ENCODE results near the gene POLE2. TPM values are rescaled to one million over a fixed set of nuclear protein-coding genes. Genes with fewer than 3 reads are reported as not detected.
"Not testable (repeated sequence)": the region's sequence is repeated elsewhere in the genome, so short reads cannot be mapped to it uniquely, and the experiment has no call there.

The POLE2 gene
- total RNA-seq (1 to 10 TPM; 1.8 to 7.4 (median 3.9) TPM), polyA plus RNA-seq (1 to 10 TPM; 3.0 to 4.9 (median 3.5) TPM)
- long read RNA-seq, donor 1, result 0 reads
- long read RNA-seq, donor 2, result 0 reads

- WGBS, 5 donors, result 4 to 13% (median 7%) methylated on average over 39 to 67 of the region's 67 CpGs
- peak; percentile 94 for DNase-seq
- peak within 1 kb of the TSS; percentile 63 to 88 (median 82) for H3K27ac ChIP-seq
Observed at GRCh38 chr14:49687942-49688700, at the start of gene POLE2. Gene POLE2, minus strand, starts transcription at chr14:49688214. Its CDS starts 11 bp downstream, at chr14:49688203.

GRCh38 chr14:49735669-49736068, 47.7 kb upstream of the POLE2 start:
- H3K9me3 ChIP-seq; H3K4me1 ChIP-seq; intact Hi-C loops (cut with DNase I; ENCODE audit: low total_unique reads); H3K27me3 ChIP-seq (replicated peaks in 1 of 7); DNase-seq; H3K4me3 ChIP-seq; H3K27ac ChIP-seq: not testable (repeated sequence)
- H3K36me3 ChIP-seq, result peaks cover 0 to 58% (median 8%) of the 10 kb centered on the region in 6 donors
- WGBS, 5 donors, result 81 to 100% (median 98%) methylated on average over 4 of the region's 4 CpGs

More at GRCh38 chr14:49687942-49688700, at the start of gene POLE2:
- Histone ChIP-seq H3K4me3 (peak within 1 kb of the TSS; percentile 69 to 92 (median 84)), H3K4me1 (peaks cover 3 to 41% (median 19%) of the 10 kb centered on the region in 6 donors), H3K36me3 (peaks cover 0 to 2% (median 0%) of the 10 kb centered on the region in 6 donors), H3K9me3 (no peaks in the 10 kb centered on the region), H3K27me3 (replicated peaks in 1 of 7) (no peaks in the 10 kb centered on the region)
- intact Hi-C loops (cut with DNase I; ENCODE audit: low total_unique reads), result no loop called here
- peak; percentile 66 to 86 (median 83) for TF ChIP-seq POLR2AphosphoS5 (IDR thresholded peaks at IDR 0.05)
- no peak for TF ChIP-seq POLR2A (IDR thresholded peaks at IDR 0.05)

- TF ChIP-seq POLR2A (IDR thresholded peaks at IDR 0.05), result no peak
- no peak for TF ChIP-seq CTCF (IDR thresholded peaks at IDR 0.05 in 8 of 11, conservative IDR thresholded peaks at IDR 0.05 in 3 of 11)
- no peak for TF ChIP-seq POLR2AphosphoS5 (IDR thresholded peaks at IDR 0.05)
- Histone ChIP-seq H3K9me3 (no peaks in the 10 kb centered on the region), H3K27ac (no peak overlapping the region), H3K27me3 (replicated peaks in 1 of 7) (no peaks in the 10 kb centered on the region), H3K4me1 (no peaks in the 10 kb centered on the region), H3K36me3 (peaks cover 0 to 49% (median 7%) of the 10 kb centered on the region in 6 donors), H3K4me3 (no peak overlapping the region)
- intact Hi-C loops (cut with DNase I; ENCODE audit: low total_unique reads), result no loop called here
- no peak for DNase-seq
Observed at GRCh38 chr14:49733836-49734235, 45.8 kb upstream of the POLE2 start.

GRCh38 chr14:49732896-49733295, 44.9 kb upstream of the POLE2 start:
- intact Hi-C loops (cut with DNase I; ENCODE audit: low total_unique reads), result no loop called here
- no peak overlapping the region for H3K4me3 ChIP-seq
- no peaks in the 10 kb centered on the region for H3K9me3 ChIP-seq
- WGBS, 5 donors, result 89 to 100% (median 91%) methylated on average over 3 of the region's 3 CpGs
- H3K36me3 ChIP-seq, result peaks cover 0 to 53% (median 8%) of the 10 kb centered on the region in 6 donors
- TF ChIP-seq CTCF (IDR thresholded peaks at IDR 0.05 in 8 of 11, conservative IDR thresholded peaks at IDR 0.05 in 3 of 11) (no peak), POLR2A (IDR thresholded peaks at IDR 0.05) (no peak), POLR2AphosphoS5 (IDR thresholded peaks at IDR 0.05) (no peak)
- no peak overlapping the region for H3K27ac ChIP-seq
- no peaks in the 10 kb centered on the region for H3K27me3 ChIP-seq (replicated peaks in 1 of 7)
- DNase-seq, result no peak
- no peaks in the 10 kb centered on the region for H3K4me1 ChIP-seq

- Histone ChIP-seq H3K36me3 (peaks cover 0 to 85% (median 22%) of the 10 kb centered on the region in 6 donors), H3K9me3 (no peaks in the 10 kb centered on the region), H3K27ac (no peak overlapping the region), H3K4me1 (no peaks in the 10 kb centered on the region), H3K27me3 (replicated peaks in 1 of 7) (no peaks in the 10 kb centered on the region), H3K4me3 (no peak overlapping the region)
- intact Hi-C loops (cut with DNase I; ENCODE audit: low total_unique reads), result no loop called here
- 84 to 96% (median 94%) methylated on average over 5 of the region's 5 CpGs for WGBS, 5 donors
- DNase-seq, result no peak
- no peak for TF ChIP-seq POLR2A (IDR thresholded peaks at IDR 0.05)
- no peak for TF ChIP-seq POLR2AphosphoS5 (IDR thresholded peaks at IDR 0.05)
- TF ChIP-seq CTCF (IDR thresholded peaks at IDR 0.05 in 8 of 11, conservative IDR thresholded peaks at IDR 0.05 in 3 of 11), result no peak
Observed at GRCh38 chr14:49727171-49727570, 39.2 kb upstream of the POLE2 start.

GRCh38 chr14:49721733-49722435, 33.9 kb upstream of the POLE2 start:
- WGBS, 5 donors, result 90 to 98% (median 95%) methylated on average over 9 of the region's 9 CpGs
- H3K4me1 ChIP-seq; H3K4me3 ChIP-seq; H3K27ac ChIP-seq; H3K27me3 ChIP-seq (replicated peaks in 1 of 7); DNase-seq; intact Hi-C loops (cut with DNase I; ENCODE audit: low total_unique reads): not testable (repeated sequence)
- peaks cover 0 to 13% (median 3%) of the 10 kb centered on the region in 8 donors for H3K9me3 ChIP-seq
- peaks cover 0 to 79% (median 25%) of the 10 kb centered on the region in 6 donors for H3K36me3 ChIP-seq

Data from spleen (tissue), 13 donors.